Gastroesophageal sphincter (tissue), 4 donors: ENCODE measurements around the gene EXOC2. TPM values are rescaled to one million over a fixed set of nuclear protein-coding genes. Genes with fewer than 3 reads are reported as not detected.

ENCODE experiments used
- ATAC-seq: fragments of 150-250 bp; one replicate; pipeline ENCODE4 v1.9.1; 2016; ENCODE audit warnings: mild to moderate bottlenecking, moderate library complexity
- H3K27ac ChIP-seq, 4 donors: fragments of 200-600 bp; sonication (generic) in 3 of 4; 1 replicate in 3 of 4; 2 replicates in 1 of 4; pipeline ENCODE4 v1.5.1; 2016 to 2019
- H3K27me3 ChIP-seq: fragments of 200-600 bp; sonication (generic); one replicate; pipeline ENCODE4 v1.5.1; 2019
- H3K36me3 ChIP-seq, 2 donors: fragments of 200-600 bp; sonication (generic); one replicate each; pipeline ENCODE4 v1.5.1; 2019; ENCODE audit warnings: control low read depth in 1 of 2
- H3K4me1 ChIP-seq, 3 donors: fragments of 200-600 bp; sonication (generic); 1 replicate in 2 of 3; 2 replicates in 1 of 3; pipeline ENCODE4 v1.5.1; 2016 to 2019; ENCODE audit warnings: control low read depth in 2 of 3
- H3K4me3 ChIP-seq, 2 donors: fragments of 200-600 bp; sonication (generic); one replicate each; pipeline ENCODE4 v1.5.1; 2019; ENCODE audit warnings: mild to moderate bottlenecking in 1 of 2, moderate library complexity in 1 of 2
- H3K9me3 ChIP-seq, 3 donors: fragments of 200-600 bp; sonication (generic); one replicate each; pipeline ENCODE4 v1.5.1; 2017 to 2019; ENCODE audit warnings: control low read depth in 2 of 3
- EP300 ChIP-seq: sonication (generic); formaldehyde crosslinking; IDR thresholded peaks from one replicate; pipeline ENCODE4 v1.6.1; 2017; ENCODE audit warnings: antibody characterized with exemption, mild to moderate bottlenecking
- POLR2A ChIP-seq, 2 donors: fragments of 450-650 bp; IDR thresholded peaks; one replicate each; pipeline ENCODE4 v1.6.1; 2017; ENCODE audit warnings: antibody characterized with exemption in 2 of 2, mild to moderate bottlenecking in 2 of 2, moderate library complexity in 1 of 2
- POLR2AphosphoS5 ChIP-seq: sonication (generic); formaldehyde crosslinking; IDR thresholded peaks from one replicate; pipeline ENCODE4 v1.6.1; 2017; ENCODE audit warnings: antibody characterized with exemption
- WGBS, 2 donors: methylation state at CpG; one replicate each; pipeline ENCODE4 v1.1.5; 2018; ENCODE audit warnings: low coverage in 1 of 2; 5-methylcytosine and 5-hydroxymethylcytosine counted together
- total RNA-seq, 4 donors: library from RNA; depleted of rRNA; stranded (reverse); fragments of >200 nt; gene quantifications; one replicate each; pipeline ENCODE4 v1.1.0, GENCODE V29; 2016
- TF ChIP-seq, protein P1 (sequence below), 4 experiments: fragments of 200-600 bp in 2 of 4; fragments of 450-650 bp in 2 of 4; sonication (generic) in 1 of 4; IDR thresholded peaks; one replicate each; pipeline ENCODE4 v1.5.1; 2017 to 2019; ENCODE audit warnings: antibody characterized with exemption in 4 of 4, mild to moderate bottlenecking in 2 of 4, moderate library complexity in 2 of 4

The EXOC2 gene
- total RNA-seq, 4 donors from 2014 or later, result 17.8 to 39.2 (median 25.8) TPM

DNA sequence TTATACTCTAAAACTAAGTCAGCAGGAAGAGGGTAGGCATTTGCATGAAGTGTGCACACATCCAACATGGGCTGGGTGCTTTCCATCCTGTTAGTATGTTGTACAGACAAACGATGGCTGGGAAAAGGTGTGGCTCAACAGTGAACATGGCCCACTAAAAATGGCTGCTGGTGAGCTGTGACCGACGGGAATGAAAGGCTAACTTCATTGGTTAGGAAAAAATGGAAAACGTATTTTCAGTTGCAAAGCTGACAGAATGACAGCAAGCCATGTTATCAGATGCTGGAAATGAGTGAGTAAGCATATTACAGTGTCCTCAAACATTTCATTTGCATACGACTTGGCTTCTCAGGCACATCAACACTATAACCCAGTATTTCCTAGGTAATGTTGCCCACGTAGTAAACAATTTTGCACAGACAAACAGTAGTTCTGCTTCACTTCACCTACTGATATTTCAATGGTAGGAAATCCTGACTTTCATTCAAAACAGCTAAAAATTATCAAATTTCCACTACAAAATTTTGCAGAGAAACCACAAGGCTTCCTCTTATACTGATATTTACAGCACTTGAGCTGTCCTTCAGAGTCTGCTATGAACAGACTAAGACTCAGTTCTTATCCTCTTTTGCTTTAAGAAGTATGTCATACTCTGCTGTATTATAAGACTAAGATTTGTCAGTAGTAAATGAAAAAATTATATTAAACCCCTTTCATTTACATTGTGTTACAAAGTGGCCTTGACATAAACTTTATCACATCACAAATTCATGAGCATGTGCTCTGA, 202.5 kb downstream of the EXOC2 start:
- ATAC-seq, result no peak
- H3K4me1 ChIP-seq, result no peaks in the 10 kb centered on the region
- 77 to 84% methylated on average over 6 of the region's 6 CpGs for WGBS, 2 donors
- H3K9me3 ChIP-seq, result no peaks in the 10 kb centered on the region
- H3K27me3 ChIP-seq, result no peaks in the 10 kb centered on the region
- no peak overlapping the region for H3K27ac ChIP-seq
- no peak for TF ChIP-seq POLR2AphosphoS5
- no peak for TF ChIP-seq POLR2A (IDR thresholded peaks at IDR 0.05)
- TF ChIP-seq, protein P1, sequence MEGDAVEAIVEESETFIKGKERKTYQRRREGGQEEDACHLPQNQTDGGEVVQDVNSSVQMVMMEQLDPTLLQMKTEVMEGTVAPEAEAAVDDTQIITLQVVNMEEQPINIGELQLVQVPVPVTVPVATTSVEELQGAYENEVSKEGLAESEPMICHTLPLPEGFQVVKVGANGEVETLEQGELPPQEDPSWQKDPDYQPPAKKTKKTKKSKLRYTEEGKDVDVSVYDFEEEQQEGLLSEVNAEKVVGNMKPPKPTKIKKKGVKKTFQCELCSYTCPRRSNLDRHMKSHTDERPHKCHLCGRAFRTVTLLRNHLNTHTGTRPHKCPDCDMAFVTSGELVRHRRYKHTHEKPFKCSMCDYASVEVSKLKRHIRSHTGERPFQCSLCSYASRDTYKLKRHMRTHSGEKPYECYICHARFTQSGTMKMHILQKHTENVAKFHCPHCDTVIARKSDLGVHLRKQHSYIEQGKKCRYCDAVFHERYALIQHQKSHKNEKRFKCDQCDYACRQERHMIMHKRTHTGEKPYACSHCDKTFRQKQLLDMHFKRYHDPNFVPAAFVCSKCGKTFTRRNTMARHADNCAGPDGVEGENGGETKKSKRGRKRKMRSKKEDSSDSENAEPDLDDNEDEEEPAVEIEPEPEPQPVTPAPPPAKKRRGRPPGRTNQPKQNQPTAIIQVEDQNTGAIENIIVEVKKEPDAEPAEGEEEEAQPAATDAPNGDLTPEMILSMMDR (IDR thresholded peaks at IDR 0.05), result no peak
- no peak for TF ChIP-seq EP300
- no peak overlapping the region for H3K4me3 ChIP-seq
- peaks cover 5 to 94% of the 10 kb centered on the region in 2 donors for H3K36me3 ChIP-seq

DNA sequence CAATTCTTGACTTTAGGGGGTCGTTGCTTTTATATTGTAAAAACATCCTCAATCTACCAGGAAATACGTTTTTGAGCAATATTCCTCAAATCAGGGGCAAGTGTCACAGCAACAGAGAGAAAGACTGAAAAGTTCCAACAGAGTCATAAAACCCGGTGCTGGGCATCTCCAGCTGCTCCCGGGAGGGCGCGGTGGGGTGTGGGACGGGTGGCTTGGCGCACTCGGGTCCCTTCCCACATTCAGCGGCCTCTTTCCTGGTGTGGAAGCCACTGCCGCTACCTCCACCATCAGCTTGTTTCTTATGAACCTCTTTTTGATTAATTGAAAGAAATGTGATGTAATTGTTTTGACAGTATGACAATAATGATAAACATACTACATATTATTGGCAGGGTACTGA, 203.2 kb downstream of the EXOC2 start:
- no peak for TF ChIP-seq POLR2A (IDR thresholded peaks at IDR 0.05)
- TF ChIP-seq, protein P1 (IDR thresholded peaks at IDR 0.05), result no peak
- no peak for TF ChIP-seq EP300
- no peak for TF ChIP-seq POLR2AphosphoS5
- Histone ChIP-seq H3K36me3 (peaks cover 5 to 94% of the 10 kb centered on the region in 2 donors), H3K4me3 (no peak overlapping the region), H3K4me1 (no peaks in the 10 kb centered on the region), H3K9me3 (no peaks in the 10 kb centered on the region), H3K27ac (no peak overlapping the region), H3K27me3 (no peaks in the 10 kb centered on the region)
- WGBS, 2 donors, result 91 to 94% methylated on average over 11 of the region's 11 CpGs
- ATAC-seq, result no peak

DNA sequence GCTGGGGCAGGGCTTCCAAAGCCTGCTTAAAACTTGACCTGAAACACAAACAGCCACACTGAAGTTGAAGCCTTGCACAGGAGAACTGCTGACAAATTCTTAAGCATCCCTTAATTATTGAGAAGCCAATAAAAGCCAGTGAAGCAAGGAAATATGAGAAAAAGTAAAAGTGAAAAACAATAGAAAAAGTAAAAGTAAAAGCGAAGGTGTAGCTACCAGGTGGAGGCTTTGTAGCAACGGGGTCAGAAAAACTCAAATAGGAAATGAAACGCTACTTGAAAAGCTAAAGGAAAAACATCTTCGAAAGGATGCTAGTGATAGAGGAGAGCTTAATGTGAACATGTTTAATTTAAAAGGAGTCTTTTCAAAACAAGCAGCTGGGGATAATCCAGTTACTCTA, 203.9 kb downstream of the EXOC2 start:
- H3K4me3 ChIP-seq, result no peak overlapping the region
- H3K27ac ChIP-seq, result no peak overlapping the region
- H3K36me3 ChIP-seq, result peaks cover 5 to 95% of the 10 kb centered on the region in 2 donors
- H3K9me3 ChIP-seq, result no peaks in the 10 kb centered on the region
- H3K27me3 ChIP-seq, result no peaks in the 10 kb centered on the region
- ATAC-seq, result no peak
- 41 to 72% methylated on average over 3 to 4 of the region's 4 CpGs for WGBS, 2 donors
- TF ChIP-seq POLR2AphosphoS5 (no peak), POLR2A (IDR thresholded peaks at IDR 0.05) (no peak), EP300 (no peak)
- TF ChIP-seq, protein P1 (IDR thresholded peaks at IDR 0.05), result no peak
- H3K4me1 ChIP-seq, result no peaks in the 10 kb centered on the region

DNA sequence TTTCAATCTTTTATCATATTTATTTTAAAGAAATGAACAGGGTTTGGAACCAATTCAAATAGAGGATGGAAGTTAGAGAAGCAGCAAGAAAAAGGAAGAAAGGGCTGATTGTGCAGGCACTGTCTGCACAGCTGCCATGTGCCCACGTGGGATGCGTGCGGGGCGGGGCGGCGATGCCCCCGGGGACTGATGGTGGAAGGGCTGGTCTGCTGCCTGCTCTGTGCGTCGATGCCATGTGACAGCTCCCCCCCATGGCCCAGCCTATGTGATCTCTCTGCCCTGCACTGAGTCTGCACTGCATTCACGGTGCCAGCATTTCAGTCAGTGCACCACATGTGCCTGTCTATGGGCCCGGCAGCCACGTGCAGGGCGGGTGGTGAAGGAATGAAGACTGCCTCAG, 205.0 kb downstream of the EXOC2 start:
- peaks cover 5 to 85% of the 10 kb centered on the region in 2 donors for H3K36me3 ChIP-seq
- 83 to 86% methylated on average over 3 to 13 of the region's 13 CpGs for WGBS, 2 donors
- no peaks in the 10 kb centered on the region for H3K4me1 ChIP-seq
- H3K27ac ChIP-seq, result no peak overlapping the region
- no peak for TF ChIP-seq POLR2AphosphoS5
- TF ChIP-seq EP300, result no peak
- TF ChIP-seq, protein P1 (IDR thresholded peaks at IDR 0.05), result no peak
- no peak for TF ChIP-seq POLR2A (IDR thresholded peaks at IDR 0.05)
- ATAC-seq, result no peak
- no peaks in the 10 kb centered on the region for H3K9me3 ChIP-seq
- H3K27me3 ChIP-seq, result no peaks in the 10 kb centered on the region
- no peak overlapping the region for H3K4me3 ChIP-seq

DNA sequence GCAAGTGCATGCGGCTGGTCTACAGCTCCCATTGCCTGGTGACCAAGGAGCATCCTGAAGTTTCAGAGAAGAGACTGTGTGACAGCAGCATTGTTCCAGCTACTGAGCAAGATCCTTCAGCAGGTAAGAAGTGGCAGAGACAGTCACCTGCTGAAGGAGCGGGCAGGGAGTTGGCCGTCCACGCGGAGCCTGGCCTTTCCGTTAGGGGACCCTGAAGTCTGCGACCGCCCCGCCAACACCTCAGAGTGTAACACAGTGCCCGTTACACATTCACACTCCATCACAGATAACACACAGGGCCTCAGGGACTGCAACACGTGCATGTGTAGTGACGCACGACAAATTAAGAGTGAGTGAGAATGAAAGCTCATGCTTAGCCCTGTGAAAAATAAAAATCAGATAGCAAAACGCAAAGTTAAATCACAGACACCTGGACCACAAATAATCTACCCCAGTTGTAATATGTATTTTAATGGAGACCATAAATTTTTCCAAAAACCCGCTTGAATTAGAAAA, 207.2 kb downstream of the EXOC2 start:
- no peak for ATAC-seq
- no peaks in the 10 kb centered on the region for H3K4me1 ChIP-seq
- H3K27me3 ChIP-seq, result no peaks in the 10 kb centered on the region
- H3K9me3 ChIP-seq, result no peaks in the 10 kb centered on the region
- H3K4me3 ChIP-seq, result no peak overlapping the region
- no peak overlapping the region for H3K27ac ChIP-seq
- H3K36me3 ChIP-seq, result peaks cover 1 to 67% of the 10 kb centered on the region in 2 donors
- 94 to 96% methylated on average over 5 to 7 of the region's 15 CpGs for WGBS, 2 donors
- TF ChIP-seq POLR2A (IDR thresholded peaks at IDR 0.05), result no peak
- TF ChIP-seq, protein P1 (IDR thresholded peaks at IDR 0.05), result no peak
- no peak for TF ChIP-seq EP300
- no peak for TF ChIP-seq POLR2AphosphoS5
